HEK293 (cell line): Measurements from ENCODE around the gene CCDC144A.
"Not testable (repeated sequence)": the region's sequence is repeated elsewhere in the genome, so short reads cannot be mapped to it uniquely, and the experiment has no call there.

Experiments
- ATF2 ChIP-seq: fragments of 450-650 bp; formaldehyde crosslinking; IDR thresholded peaks from 2 replicates; pipeline ENCODE4 v1.5.1; 2016; ENCODE audit warnings: missing biosample characterization, missing genetic modification characterization, low read depth
- PRDM10 ChIP-seq: fragments of 450-650 bp; formaldehyde crosslinking; IDR thresholded peaks from 2 replicates; pipeline ENCODE4 v1.5.1; 2016; ENCODE audit warnings: missing biosample characterization, missing genetic modification characterization
- ZNF274 ChIP-seq, 2 experiments: fragments of 200-500 bp in 1 of 2; fragments of 450-650 bp in 1 of 2; sonication (Bioruptor generic) in 1 of 2; formaldehyde crosslinking in 1 of 2; IDR thresholded peaks; 2 replicates each; pipeline versions ENCODE4 v1.5.1 to v1.6.1; 2014 to 2016; ENCODE audit warnings: borderline replicate concordance in 1 of 2, inconsistent platforms in 1 of 2, low read length in 1 of 2, missing biosample characterization in 1 of 2, missing genetic modification characterization in 1 of 2
- ZNF350 ChIP-seq: fragments of 450-650 bp; formaldehyde crosslinking; IDR thresholded peaks from 2 replicates; pipeline ENCODE4 v1.5.0; 2017; ENCODE audit warnings: missing biosample characterization, mild to moderate bottlenecking, missing genetic modification characterization
- ZNF580 ChIP-seq: fragments of 450-650 bp; formaldehyde crosslinking; IDR thresholded peaks from 2 replicates; pipeline ENCODE4 v1.5.1; 2016; ENCODE audit warnings: missing biosample characterization, missing genetic modification characterization
- ZNF626 ChIP-seq: fragments of 450-650 bp; sonication (Bioruptor Pico); formaldehyde crosslinking; IDR thresholded peaks from 2 replicates; pipeline ENCODE4 v1.5.1; 2018; ENCODE audit warnings: missing biosample characterization, missing genetic modification characterization, inconsistent platforms
- TF ChIP-seq, protein P1 (sequence below): fragments of 450-650 bp; formaldehyde crosslinking; IDR thresholded peaks from 2 replicates; pipeline ENCODE4 v1.5.1; 2016; ENCODE audit warnings: missing biosample characterization, missing genetic modification characterization

- TF ChIP-seq ATF2 (tag by site-specific recombination); ZNF350 (tag by site-specific recombination); ZNF274 (IDR thresholded peaks at IDR 0.05; ENCODE audit: low read length); ZNF274 (tag by site-specific recombination; IDR thresholded peaks at IDR 0.05; ENCODE audit: borderline replicate concordance); PRDM10; ZNF580; ZNF626 (tag by site-specific recombination): not testable (repeated sequence)
- TF ChIP-seq, protein P1, sequence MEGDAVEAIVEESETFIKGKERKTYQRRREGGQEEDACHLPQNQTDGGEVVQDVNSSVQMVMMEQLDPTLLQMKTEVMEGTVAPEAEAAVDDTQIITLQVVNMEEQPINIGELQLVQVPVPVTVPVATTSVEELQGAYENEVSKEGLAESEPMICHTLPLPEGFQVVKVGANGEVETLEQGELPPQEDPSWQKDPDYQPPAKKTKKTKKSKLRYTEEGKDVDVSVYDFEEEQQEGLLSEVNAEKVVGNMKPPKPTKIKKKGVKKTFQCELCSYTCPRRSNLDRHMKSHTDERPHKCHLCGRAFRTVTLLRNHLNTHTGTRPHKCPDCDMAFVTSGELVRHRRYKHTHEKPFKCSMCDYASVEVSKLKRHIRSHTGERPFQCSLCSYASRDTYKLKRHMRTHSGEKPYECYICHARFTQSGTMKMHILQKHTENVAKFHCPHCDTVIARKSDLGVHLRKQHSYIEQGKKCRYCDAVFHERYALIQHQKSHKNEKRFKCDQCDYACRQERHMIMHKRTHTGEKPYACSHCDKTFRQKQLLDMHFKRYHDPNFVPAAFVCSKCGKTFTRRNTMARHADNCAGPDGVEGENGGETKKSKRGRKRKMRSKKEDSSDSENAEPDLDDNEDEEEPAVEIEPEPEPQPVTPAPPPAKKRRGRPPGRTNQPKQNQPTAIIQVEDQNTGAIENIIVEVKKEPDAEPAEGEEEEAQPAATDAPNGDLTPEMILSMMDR (tag by site-specific recombination) = not testable (repeated sequence)
These were observed 127.9 kb downstream of the CCDC144A start for GRCh38 chr17:16817940-16818339.
